Activated naive CD4-positive, alpha-beta T cell treated with anti-CD3 and anti-CD28 coated beads, Interleukin-2, amount 10 ng/mL, durations not matched to agents 7 days and 5 days (primary cell): ENCODE data around the gene ARHGDIB.
A peak's percentile ranks its signal among the peaks of the same experiment; 100 is the strongest.

Source experiments
- CTCF ChIA-PET: fragments of 350-600 bp; sonication (Branson Sonifier 250); formaldehyde crosslinking; loops from one replicate; lab custom pipeline; 2021; ENCODE audit warnings: antibody characterized with exemption; lab: Charles Lee
- DNase-seq: peaks from one replicate; pipeline ENCODE4 v3.0.0-alpha.2; 2020
- H3K27ac Mint-ChIP-seq: one replicate; pipeline ENCODE4 v1.8.0; 2021; ENCODE audit warnings: mild to moderate bottlenecking, moderate library complexity, mixed read lengths
- H3K27me3 Mint-ChIP-seq: one replicate; pipeline ENCODE4 v1.8.0; 2021; ENCODE audit warnings: mild to moderate bottlenecking, mixed read lengths
- H3K36me3 Mint-ChIP-seq: one replicate; pipeline ENCODE4 v1.8.0; 2021; ENCODE audit warnings: mixed read lengths
- H3K4me1 Mint-ChIP-seq: one replicate; pipeline ENCODE4 v1.8.0; 2021; ENCODE audit warnings: mixed read lengths
- H3K4me3 Mint-ChIP-seq: one replicate; pipeline ENCODE4 v1.8.0; 2021; ENCODE audit warnings: mild to moderate bottlenecking, moderate library complexity, mixed read lengths
- H3K9me3 Mint-ChIP-seq: one replicate; pipeline ENCODE4 v1.8.0; 2021; ENCODE audit warnings: mixed read lengths

The ARHGDIB gene

DNA sequence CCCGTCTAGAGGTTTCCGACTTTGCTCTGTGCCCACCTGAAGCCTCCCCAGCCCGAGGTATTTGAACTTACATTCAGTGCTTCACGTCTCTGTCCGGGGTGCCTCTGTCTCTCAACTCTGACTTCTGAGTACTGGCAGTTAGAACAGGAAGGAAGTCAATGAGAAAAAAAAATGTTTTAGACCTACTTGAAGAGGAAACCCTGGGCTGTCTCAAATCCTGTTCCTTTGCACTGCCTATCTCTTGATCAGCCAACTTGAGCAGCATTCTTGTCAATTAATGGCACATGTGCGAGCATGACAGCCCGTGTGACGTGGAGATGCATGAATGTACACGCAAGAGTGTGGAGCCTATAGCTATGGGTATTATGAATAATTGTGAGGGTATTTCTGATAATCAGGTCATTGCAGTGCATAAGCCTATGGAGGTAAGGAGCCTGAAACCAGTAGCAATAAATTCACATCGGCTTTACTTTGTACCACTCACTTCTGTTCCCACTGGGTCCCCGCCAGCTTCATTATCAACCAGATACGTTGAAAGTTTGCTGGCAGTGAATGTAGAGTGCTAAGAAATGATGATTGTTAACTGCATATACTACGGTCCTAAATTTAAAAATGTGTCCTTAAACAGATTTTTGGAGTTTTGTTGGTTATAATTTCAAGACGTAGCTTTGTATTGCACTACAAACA, at the start of gene ARHGDIB:
Gene ARHGDIB (minus strand): TSS at position 136 of the 687 bp plus-strand sequence. CDS start 10,889 bp downstream, outside the sequence.
- H3K27me3 Mint-ChIP-seq: no peaks in the 10 kb centered on the region
- peak; percentile 92 for DNase-seq
- H3K4me1 Mint-ChIP-seq: peaks cover 46% of the 10 kb centered on the region
- H3K9me3 Mint-ChIP-seq: no peaks in the 10 kb centered on the region
- CTCF ChIA-PET: interaction anchor here (0.8 to 1.3 kb wide), 3 partner anchors 11 to 116 kb away, joined by 4 to 5 read pairs (median 5); no protein-coding TSS in a partner anchor
- H3K4me3 Mint-ChIP-seq: peak within 1 kb of the TSS; percentile 95
- peaks cover 51% of the 10 kb centered on the region for H3K36me3 Mint-ChIP-seq
- H3K27ac Mint-ChIP-seq: peak within 1 kb of the TSS; percentile 99

DNA sequence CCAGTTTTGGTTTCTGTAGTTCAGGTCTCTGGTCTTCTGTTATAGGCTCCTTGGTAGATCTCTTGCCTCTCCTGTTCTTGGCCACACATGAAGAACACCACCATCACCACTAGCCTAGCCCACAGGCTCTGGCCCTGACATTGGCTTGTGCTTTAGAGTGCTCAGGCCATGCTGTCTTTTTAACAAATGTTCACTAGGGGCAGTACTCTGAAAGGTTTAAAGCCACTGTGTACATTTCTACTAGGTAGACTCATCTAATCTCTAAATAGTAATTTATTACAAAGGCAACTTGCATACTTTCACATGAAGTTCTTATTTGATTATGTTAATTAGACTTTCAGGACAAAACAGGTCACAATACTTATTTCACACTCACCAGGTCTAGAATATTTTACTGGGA, 49.8 kb upstream of the ARHGDIB start:
- Mint-ChIP-seq H3K36me3 (no peaks in the 10 kb centered on the region), H3K4me1 (no peaks in the 10 kb centered on the region), H3K27me3 (peaks cover 12% of the 10 kb centered on the region), H3K4me3 (no peak overlapping the region), H3K27ac (no peak overlapping the region), H3K9me3 (no peaks in the 10 kb centered on the region)
- no peak for DNase-seq
- CTCF ChIA-PET: interaction anchor here (1.0 kb wide), 2 partner anchors 16 to 159 kb away, joined by 3 read pairs; no protein-coding TSS in a partner anchor

GRCh38 chr12:15007551-15007950, 46.1 kb upstream of the ARHGDIB start:
- CTCF ChIA-PET: interaction anchor here (0.7 to 1.1 kb wide), 3 partner anchors 12 to 162 kb away, joined by 3 read pairs; no protein-coding TSS in a partner anchor
- Mint-ChIP-seq H3K27me3 (peaks cover 28% of the 10 kb centered on the region), H3K9me3 (no peaks in the 10 kb centered on the region), H3K36me3 (no peaks in the 10 kb centered on the region), H3K27ac (no peak overlapping the region), H3K4me1 (no peaks in the 10 kb centered on the region), H3K4me3 (no peak overlapping the region)
- DNase-seq: no peak

DNA sequence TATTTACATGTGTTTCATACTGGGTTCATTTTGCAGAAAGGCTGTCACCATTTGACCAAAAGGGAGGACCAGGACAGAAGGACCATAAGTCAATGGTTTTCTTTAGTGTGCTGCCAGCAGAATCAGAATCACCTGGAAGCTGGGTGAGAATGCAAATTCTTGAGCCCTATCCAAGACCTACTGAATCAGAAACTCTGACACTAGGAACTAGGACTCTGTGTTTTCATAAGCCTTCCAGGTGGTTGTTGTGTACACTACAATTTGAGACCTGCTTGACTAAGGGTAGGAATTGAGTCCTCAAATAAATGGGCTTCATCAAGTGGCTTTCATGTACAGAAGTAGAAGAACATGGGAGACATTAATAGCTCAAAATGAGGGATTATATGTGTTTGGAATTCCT, 43.7 kb upstream of the ARHGDIB start:
- no peaks in the 10 kb centered on the region for H3K9me3 Mint-ChIP-seq
- H3K27ac Mint-ChIP-seq: no peak overlapping the region
- H3K36me3 Mint-ChIP-seq: no peaks in the 10 kb centered on the region
- DNase-seq: no peak
- CTCF ChIA-PET: no interaction called here
- no peaks in the 10 kb centered on the region for H3K4me1 Mint-ChIP-seq
- no peak overlapping the region for H3K4me3 Mint-ChIP-seq
- peaks cover 35% of the 10 kb centered on the region for H3K27me3 Mint-ChIP-seq

GRCh38 chr12:15004421-15004820, 43.0 kb upstream of the ARHGDIB start:
- Mint-ChIP-seq H3K27me3 (peaks cover 36% of the 10 kb centered on the region), H3K27ac (no peak overlapping the region), H3K9me3 (no peaks in the 10 kb centered on the region), H3K4me3 (no peak overlapping the region), H3K4me1 (no peaks in the 10 kb centered on the region), H3K36me3 (no peaks in the 10 kb centered on the region)
- no peak for DNase-seq
- CTCF ChIA-PET: no interaction called here

DNA sequence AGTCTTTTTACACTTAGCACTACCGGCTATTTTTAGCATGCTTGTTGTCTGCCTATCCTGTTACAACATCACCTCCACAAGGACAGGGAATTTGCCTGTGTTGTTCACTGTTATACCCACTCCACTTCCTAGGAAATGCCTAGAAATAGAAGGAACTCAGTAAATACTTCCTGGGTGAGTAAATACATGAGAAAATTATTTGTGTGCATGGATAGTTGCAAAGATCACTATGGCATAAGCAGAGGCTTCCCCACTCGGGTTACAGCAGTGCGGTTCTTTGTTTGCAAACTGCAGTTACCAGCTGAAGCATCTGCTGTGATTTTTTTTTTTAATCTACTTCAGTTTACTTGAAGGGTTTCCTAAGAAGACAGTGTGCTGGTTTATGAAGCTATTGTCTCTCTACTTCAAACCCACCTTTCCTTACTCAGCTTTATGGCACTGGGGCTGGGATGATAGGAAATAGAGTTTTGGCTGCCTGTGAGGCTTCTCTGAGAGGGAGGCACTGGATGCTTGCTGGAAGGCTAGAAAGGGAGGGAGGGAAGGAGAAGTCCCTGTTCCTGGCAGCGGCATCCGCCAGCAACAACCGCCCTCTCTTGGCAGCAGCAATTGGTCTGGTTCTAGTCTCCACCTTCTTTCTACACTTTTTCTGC, 40.5 kb upstream of the ARHGDIB start:
- no peak overlapping the region for H3K27ac Mint-ChIP-seq
- no peaks in the 10 kb centered on the region for H3K4me1 Mint-ChIP-seq
- H3K4me3 Mint-ChIP-seq: no peak overlapping the region
- no peak for DNase-seq
- H3K27me3 Mint-ChIP-seq: peaks cover 47% of the 10 kb centered on the region
- CTCF ChIA-PET: interaction anchor here (0.9 to 1.2 kb wide), 3 partner anchors 10 to 156 kb away, joined by 3 read pairs; no protein-coding TSS in a partner anchor
- no peaks in the 10 kb centered on the region for H3K9me3 Mint-ChIP-seq
- H3K36me3 Mint-ChIP-seq: no peaks in the 10 kb centered on the region

DNA sequence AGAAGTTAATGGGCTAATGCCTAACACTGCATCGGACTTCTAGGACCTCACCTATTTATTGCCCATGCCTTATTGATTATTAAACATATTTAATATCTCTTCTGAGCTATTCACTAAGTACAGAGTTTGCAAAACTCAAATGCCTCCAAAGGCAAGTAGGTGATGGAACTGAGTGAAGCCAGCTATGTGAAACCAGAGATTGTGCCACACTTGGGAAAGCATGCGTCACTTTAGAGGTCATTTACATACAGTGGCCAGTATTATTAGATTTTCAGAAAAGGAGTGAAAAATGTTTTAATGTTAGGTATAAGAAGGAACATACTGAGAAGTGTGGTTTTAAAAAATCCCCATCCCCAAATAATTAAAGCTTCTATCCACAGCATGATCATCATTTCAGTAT, 39.2 kb upstream of the ARHGDIB start:
- no peak overlapping the region for H3K27ac Mint-ChIP-seq
- peaks cover 39% of the 10 kb centered on the region for H3K27me3 Mint-ChIP-seq
- no peaks in the 10 kb centered on the region for H3K36me3 Mint-ChIP-seq
- CTCF ChIA-PET: no interaction called here
- H3K9me3 Mint-ChIP-seq: no peaks in the 10 kb centered on the region
- peaks cover 2% of the 10 kb centered on the region for H3K4me1 Mint-ChIP-seq
- no peak for DNase-seq
- no peak overlapping the region for H3K4me3 Mint-ChIP-seq

GRCh38 chr12:14999695-15000365, 38.4 kb upstream of the ARHGDIB start:
- DNase-seq: no peak
- Mint-ChIP-seq H3K9me3 (no peaks in the 10 kb centered on the region), H3K27me3 (peaks cover 37% of the 10 kb centered on the region), H3K36me3 (no peaks in the 10 kb centered on the region), H3K4me3 (no peak overlapping the region), H3K4me1 (peaks cover 10% of the 10 kb centered on the region), H3K27ac (no peak overlapping the region)
- CTCF ChIA-PET: no interaction called here

- no peak overlapping the region for H3K27ac Mint-ChIP-seq
- H3K27me3 Mint-ChIP-seq: peaks cover 34% of the 10 kb centered on the region
- DNase-seq: no peak
- no peaks in the 10 kb centered on the region for H3K9me3 Mint-ChIP-seq
- H3K4me3 Mint-ChIP-seq: no peak overlapping the region
- CTCF ChIA-PET: no interaction called here
- H3K36me3 Mint-ChIP-seq: no peaks in the 10 kb centered on the region
- H3K4me1 Mint-ChIP-seq: peaks cover 16% of the 10 kb centered on the region
Measured at GRCh38 chr12:14999021-14999694, 37.8 kb upstream of the ARHGDIB start.

- CTCF ChIA-PET: interaction anchor here (2.4 to 8.7 kb wide), 2 partner anchors 150 to 223 kb away, joined by 9 to 106 read pairs; partner anchors contain the start of genes ART4 and RERG
Measured at GRCh38 chr12:14997998-14998397, 36.6 kb upstream of the ARHGDIB start.

GRCh38 chr12:14995583-14996425, 34.4 kb upstream of the ARHGDIB start:
- CTCF ChIA-PET: interaction anchor here (0.6 to 8.7 kb wide), 22 partner anchors 8 to 306 kb away, joined by 3 to 106 read pairs (median 3); partner anchors contain the start of genes ART4, ERP27 and RERG
- no peak overlapping the region for H3K4me3 Mint-ChIP-seq
- no peak for DNase-seq
- peaks cover 7% of the 10 kb centered on the region for H3K9me3 Mint-ChIP-seq
- H3K27me3 Mint-ChIP-seq: peaks cover 21% of the 10 kb centered on the region
- peaks cover 3% of the 10 kb centered on the region for H3K36me3 Mint-ChIP-seq
- no peak overlapping the region for H3K27ac Mint-ChIP-seq
- H3K4me1 Mint-ChIP-seq: peaks cover 26% of the 10 kb centered on the region

More at GRCh38 chr12:14997998-14998397, 36.6 kb upstream of the ARHGDIB start:
- H3K4me3 Mint-ChIP-seq: no peak overlapping the region
- no peak for DNase-seq
- H3K27me3 Mint-ChIP-seq: peaks cover 30% of the 10 kb centered on the region
- no peaks in the 10 kb centered on the region for H3K9me3 Mint-ChIP-seq
- H3K4me1 Mint-ChIP-seq: peaks cover 26% of the 10 kb centered on the region
- no peaks in the 10 kb centered on the region for H3K36me3 Mint-ChIP-seq
- no peak overlapping the region for H3K27ac Mint-ChIP-seq

DNA sequence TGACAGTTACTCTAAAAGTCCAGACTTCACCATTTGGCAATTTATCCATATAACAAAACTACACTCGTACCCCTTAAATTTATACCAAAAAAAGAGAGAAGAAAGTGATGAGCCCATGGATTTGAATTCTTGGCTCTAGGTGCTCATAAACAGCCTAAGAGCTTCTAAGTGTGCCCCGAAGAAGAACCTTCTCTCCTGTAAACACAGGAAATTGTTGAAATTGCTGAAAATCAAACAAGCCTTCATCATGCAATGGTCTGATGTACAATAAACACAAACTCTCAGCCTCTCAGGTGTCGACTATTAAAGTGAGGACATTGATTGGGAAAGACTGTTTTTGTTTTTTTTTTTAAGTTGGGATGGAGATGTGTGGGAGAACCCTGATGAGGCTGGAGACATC, 33.2 kb upstream of the ARHGDIB start:
- Mint-ChIP-seq H3K36me3 (peaks cover 7% of the 10 kb centered on the region), H3K9me3 (peaks cover 11% of the 10 kb centered on the region), H3K27ac (no peak overlapping the region), H3K4me1 (peaks cover 28% of the 10 kb centered on the region), H3K27me3 (peaks cover 17% of the 10 kb centered on the region), H3K4me3 (no peak overlapping the region)
- CTCF ChIA-PET: interaction anchor here (0.6 to 8.7 kb wide), 14 partner anchors 12 to 271 kb away, joined by 3 to 106 read pairs (median 5); partner anchors contain the start of genes ART4, ERP27 and RERG
- no peak for DNase-seq
